MM.1S (cell line): ENCODE measurements around the gene RASGEF1C.

Experiments used
- DNase-seq: peaks from one replicate; pipeline ENCODE4 v3.0.0-alpha.2; 2015
- H2AFZ ChIP-seq: fragments of 300-600 bp; sonication (generic); 2 replicates; pipeline ENCODE4 v1.6.0; 2016; ENCODE audit warnings: antibody characterized with exemption, low read length
- H3F3A ChIP-seq: fragments of 300-600 bp; sonication (generic); 2 replicates; pipeline ENCODE4 v1.6.1; 2016; ENCODE audit warnings: mild to moderate bottlenecking, antibody characterized with exemption, low read length, moderate library complexity, mixed read lengths; ENCODE audit not compliant: insufficient read depth
- H3K27ac ChIP-seq: fragments of 300-600 bp; sonication (generic); 2 replicates; pipeline ENCODE4 v1.5.1; 2016; ENCODE audit warnings: mild to moderate bottlenecking, low read length
- H3K27me3 ChIP-seq: fragments of 300-600 bp; sonication (generic); replicated peaks from 2 replicates; pipeline ENCODE4 v1.6.0; 2016; ENCODE audit warnings: low read length; ENCODE audit not compliant: insufficient read depth
- H3K36me3 ChIP-seq: fragments of 300-600 bp; sonication (generic); replicated peaks from 2 replicates; pipeline ENCODE4 v1.6.1; 2016; ENCODE audit warnings: mild to moderate bottlenecking, low read length, mixed read lengths; ENCODE audit not compliant: insufficient read depth
- H3K4me1 ChIP-seq: fragments of 300-600 bp; sonication (generic); 2 replicates; pipeline ENCODE4 v1.6.1; 2016; ENCODE audit warnings: low read length, mixed read lengths
- H3K4me2 ChIP-seq: fragments of 300-600 bp; sonication (generic); 2 replicates; pipeline ENCODE4 v1.6.0; 2016; ENCODE audit warnings: low read depth, low read length
- H3K4me3 ChIP-seq: fragments of 300-600 bp; sonication (generic); 2 replicates; pipeline ENCODE4 v1.5.1; 2016; ENCODE audit warnings: low read length, mixed read lengths
- H3K79me2 ChIP-seq: fragments of 300-600 bp; sonication (generic); 2 replicates; pipeline ENCODE4 v1.6.1; 2016; ENCODE audit warnings: mixed run types, low read length, mixed read lengths
- H3K9ac ChIP-seq: fragments of 300-600 bp; sonication (generic); 2 replicates; pipeline ENCODE4 v1.6.1; 2016; ENCODE audit warnings: low read length, mixed read lengths
- H3K9me2 ChIP-seq: fragments of 300-600 bp; sonication (generic); replicated peaks from 2 replicates; pipeline ENCODE4 v1.6.1; 2016; ENCODE audit warnings: mild to moderate bottlenecking, low read length, mixed read lengths; ENCODE audit not compliant: insufficient read depth
- H3K9me3 ChIP-seq: fragments of 300-600 bp; sonication (generic); replicated peaks from 2 replicates; pipeline ENCODE4 v1.6.1; 2016; ENCODE audit warnings: mild to moderate bottlenecking, low read length, mixed read lengths; ENCODE audit not compliant: insufficient read depth
- H4K20me1 ChIP-seq: fragments of 300-600 bp; sonication (generic); 2 replicates; pipeline ENCODE4 v1.6.1; 2016; ENCODE audit warnings: mild to moderate bottlenecking, low read length, moderate library complexity, mixed read lengths; ENCODE audit not compliant: insufficient read depth
- CTCF ChIP-seq: fragments of 300-600 bp; sonication (generic); IDR thresholded peaks from 2 replicates; pipeline ENCODE4 v1.5.1; 2016; ENCODE audit warnings: antibody characterized with exemption, low read length, mixed read lengths
- EZH2 ChIP-seq: fragments of 300-600 bp; sonication (generic); optimal IDR thresholded peaks from 2 replicates; pipeline ENCODE3; 2017; ENCODE audit warnings: low read depth, mild to moderate bottlenecking, antibody characterized with exemption, low read length, mixed read lengths
- EZH2phosphoT487 ChIP-seq: fragments of 300-600 bp; sonication (generic); IDR thresholded peaks from 2 replicates; pipeline ENCODE4 v1.6.1; 2018; ENCODE audit warnings: antibody characterized with exemption, low read length

RASGEF1C gene

GRCh38 chr5:180198208-180198607, 10.8 kb downstream of the RASGEF1C start:
- Histone ChIP-seq H3K4me1 (no peaks in the 10 kb centered on the region), H3K79me2 (no peaks in the 10 kb centered on the region), H3K4me2 (no peak overlapping the region), H3K4me3 (no peak overlapping the region), H3K9me2 (no peaks in the 10 kb centered on the region), H3K27ac (no peak overlapping the region), H3K27me3 (peaks cover 22% of the 10 kb centered on the region), H2AFZ (no peak overlapping the region), H4K20me1 (no peaks in the 10 kb centered on the region), H3K36me3 (no peaks in the 10 kb centered on the region), H3F3A (no peaks in the 10 kb centered on the region), H3K9me3 (no peaks in the 10 kb centered on the region), H3K9ac (no peak overlapping the region)
- no peak for DNase-seq
- TF ChIP-seq EZH2: no peak

GRCh38 chr5:180197016-180197702, 11.9 kb downstream of the RASGEF1C start:
- no peaks in the 10 kb centered on the region for H4K20me1 ChIP-seq
- H3K79me2 ChIP-seq: no peaks in the 10 kb centered on the region
- no peaks in the 10 kb centered on the region for H3K4me1 ChIP-seq
- H3F3A ChIP-seq: no peaks in the 10 kb centered on the region
- no peaks in the 10 kb centered on the region for H3K9me3 ChIP-seq
- no peak for DNase-seq
- no peak overlapping the region for H2AFZ ChIP-seq
- no peaks in the 10 kb centered on the region for H3K36me3 ChIP-seq
- no peak overlapping the region for H3K4me2 ChIP-seq
- H3K27ac ChIP-seq: no peak overlapping the region
- no peak for TF ChIP-seq EZH2phosphoT487
- TF ChIP-seq CTCF: no peak
- no peak for TF ChIP-seq EZH2
- no peak overlapping the region for H3K4me3 ChIP-seq
- H3K9me2 ChIP-seq: no peaks in the 10 kb centered on the region
- peaks cover 23% of the 10 kb centered on the region for H3K27me3 ChIP-seq
- H3K9ac ChIP-seq: no peak overlapping the region

GRCh38 chr5:180194410-180195345, 14.3 kb downstream of the RASGEF1C start:
- no peak for DNase-seq
- Histone ChIP-seq H3K4me2 (no peak overlapping the region), H3K9ac (no peak overlapping the region), H3K27me3 (peaks cover 37% of the 10 kb centered on the region), H3K9me2 (no peaks in the 10 kb centered on the region), H3K79me2 (no peaks in the 10 kb centered on the region), H3F3A (no peaks in the 10 kb centered on the region), H3K36me3 (no peaks in the 10 kb centered on the region), H3K4me1 (no peaks in the 10 kb centered on the region), H3K4me3 (no peak overlapping the region), H3K27ac (no peak overlapping the region), H2AFZ (no peak overlapping the region), H3K9me3 (no peaks in the 10 kb centered on the region), H4K20me1 (no peaks in the 10 kb centered on the region)
- TF ChIP-seq EZH2phosphoT487: no peak
- TF ChIP-seq CTCF: no peak
- no peak for TF ChIP-seq EZH2
